ENCODE measurements around the gene ABCG1. TPM values are rescaled to one million over a fixed set of nuclear protein-coding genes. Genes with fewer than 3 reads are reported as not detected.

Gene ABCG1
- polyA plus RNA-seq, 3 donors, result 3.4 to 11.2 (median 10.9) TPM

- no peak overlapping the region for H3K27ac ChIP-seq (ENCODE audit: low read depth, low read length)
- WGBS, 3 donors, result 57 to 85% (median 62%) methylated on average over 17 of the region's 17 CpGs
These were observed 87.6 kb downstream of the ABCG1 start for GRCh38 chr21:42306366-42307035.

- H3K27ac ChIP-seq (ENCODE audit: low read depth, low read length), result no peak overlapping the region
- 56 to 76% (median 74%) methylated on average over 5 of the region's 5 CpGs for WGBS, 3 donors
These were observed 88.2 kb downstream of the ABCG1 start for GRCh38 chr21:42307106-42307505.

DNA sequence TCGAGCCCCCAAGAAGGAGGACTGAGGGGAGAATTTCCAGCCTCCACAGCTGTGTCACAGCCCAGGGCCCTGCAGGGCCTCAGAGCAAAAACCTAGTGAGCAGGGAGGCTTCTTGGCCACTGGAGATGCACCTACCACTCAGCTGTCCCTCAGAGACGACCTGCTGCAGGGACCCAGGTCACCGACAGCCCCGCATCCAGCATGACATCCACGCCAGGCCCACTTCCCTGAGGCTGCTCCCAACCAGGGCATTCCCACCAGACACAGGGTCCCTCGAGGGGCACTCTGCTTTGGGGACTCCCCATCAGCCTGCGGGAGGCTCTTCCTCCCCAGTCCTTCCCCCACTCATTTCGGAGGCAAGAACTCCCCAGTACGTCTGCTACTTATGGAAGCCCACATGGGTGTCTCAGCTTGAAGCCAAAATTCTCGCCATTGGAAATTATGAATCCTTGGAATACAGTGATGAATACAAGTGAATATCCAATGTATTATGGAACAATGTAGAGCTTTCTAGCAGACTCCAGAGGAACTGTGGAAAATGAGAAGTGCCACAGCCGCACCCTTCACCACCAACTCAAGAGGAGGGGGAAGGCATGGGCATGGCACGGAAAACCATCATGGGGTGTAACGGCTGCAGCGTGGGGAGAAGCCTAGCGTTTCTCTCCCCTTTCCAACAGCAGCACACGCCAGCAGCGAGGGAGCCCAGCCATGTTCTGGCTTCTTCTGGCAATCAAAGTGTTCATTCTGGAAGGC, 89.4 kb downstream of the ABCG1 start:
- H3K27ac ChIP-seq (ENCODE audit: low read depth, low read length), result no peak overlapping the region
- 68 to 89% (median 71%) methylated on average over 17 of the region's 17 CpGs for WGBS, 3 donors

DNA sequence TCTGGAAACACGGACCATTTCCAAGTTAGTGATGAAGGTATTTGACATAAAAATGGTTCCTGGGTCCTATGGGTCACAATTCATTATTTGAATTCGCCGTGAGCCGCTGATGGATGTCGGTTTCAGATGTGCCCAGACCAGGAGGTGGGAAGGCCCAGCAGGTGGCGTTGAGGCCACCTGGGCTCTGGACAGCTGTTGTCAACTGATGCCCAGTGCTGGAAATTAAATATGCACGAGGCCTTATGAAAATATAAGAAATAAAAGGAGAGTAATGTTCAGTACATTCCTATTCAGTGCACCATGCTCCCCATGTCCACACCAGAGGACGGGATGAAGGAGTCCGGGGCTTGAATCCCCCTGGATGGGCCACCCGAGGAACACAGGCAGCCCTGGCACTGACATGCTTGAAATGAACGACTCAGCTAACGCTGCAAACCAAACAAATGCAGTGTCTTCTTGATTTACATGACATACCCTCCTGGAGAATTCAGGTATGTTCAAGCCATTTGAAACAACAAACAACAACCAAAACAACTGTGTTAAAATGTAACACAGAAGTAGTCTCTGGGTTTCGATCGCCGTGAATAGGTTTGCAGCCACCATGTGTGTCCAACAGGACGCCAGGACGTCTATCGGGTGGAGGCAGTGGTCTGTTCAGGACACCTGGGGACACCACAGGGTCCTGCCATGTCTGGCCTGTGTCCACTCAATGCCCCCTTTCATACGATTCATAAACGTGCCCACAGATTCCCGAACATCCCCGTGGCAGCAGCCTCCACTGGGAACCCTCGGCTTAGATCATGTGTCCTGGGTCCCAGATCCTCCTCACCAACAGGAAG, 90.2 kb downstream of the ABCG1 start:
- H3K27ac ChIP-seq (ENCODE audit: low read depth, low read length), result no peak overlapping the region
- WGBS, 3 donors, result 46 to 55% (median 49%) methylated on average over 23 of the region's 23 CpGs

DNA sequence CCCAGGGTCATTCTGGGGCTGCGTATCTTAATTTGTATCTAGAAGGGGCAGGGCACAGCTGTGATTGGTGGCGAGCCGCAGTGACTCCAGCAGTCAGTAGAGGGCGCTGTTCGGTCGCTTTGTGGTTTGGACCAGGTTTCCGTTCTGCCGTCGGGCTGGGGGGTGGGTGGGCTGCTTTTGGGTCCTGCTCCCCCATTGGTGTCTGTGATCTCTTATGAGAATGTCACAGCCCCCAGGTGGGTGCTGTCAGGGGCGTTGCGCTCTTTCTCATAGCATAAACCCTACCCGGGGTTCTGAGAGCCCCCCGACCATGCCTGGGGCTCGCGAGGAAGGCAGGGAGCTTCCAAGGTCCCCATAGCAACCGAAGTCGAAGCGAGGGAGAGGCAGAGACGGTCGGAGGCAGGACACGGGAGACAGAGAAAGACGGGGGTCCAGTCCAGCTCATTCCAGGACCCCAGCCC, 90.8 kb downstream of the ABCG1 start:
- H3K27ac ChIP-seq (ENCODE audit: low read depth, low read length), result no peak overlapping the region
- 11 to 17% (median 11%) methylated on average over 22 of the region's 22 CpGs for WGBS, 3 donors

DNA sequence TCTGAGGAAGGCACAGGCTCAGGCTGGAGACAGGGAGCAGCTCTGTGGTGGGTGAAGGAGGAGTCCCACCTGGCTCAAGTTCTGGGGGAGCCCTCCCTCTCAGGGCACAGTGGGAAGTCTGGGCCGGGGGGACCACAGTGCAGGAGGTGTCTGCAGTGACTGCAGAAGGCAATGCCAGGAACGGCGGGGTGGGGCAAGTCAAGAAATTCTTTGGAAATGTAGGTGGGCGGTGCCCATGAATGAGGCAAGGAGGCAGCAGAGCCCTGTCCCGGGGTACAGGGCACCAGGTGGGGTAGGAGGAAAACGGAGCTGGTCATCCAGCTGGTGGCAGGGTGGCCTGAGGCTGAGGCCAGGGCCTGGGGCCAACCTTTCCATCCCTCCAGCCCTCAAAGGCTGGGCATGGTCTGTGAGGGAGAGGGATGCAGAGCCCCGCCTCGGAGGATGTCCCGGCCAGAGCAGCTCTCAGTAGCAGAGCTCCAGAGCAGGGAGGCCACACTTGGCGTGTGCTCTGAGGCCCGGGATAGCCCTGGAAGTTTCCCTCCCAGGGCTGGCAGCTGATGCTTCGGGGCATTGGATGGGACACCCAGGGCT, 91.6 kb downstream of the ABCG1 start:
- no peak overlapping the region for H3K27ac ChIP-seq (ENCODE audit: low read depth, low read length)
- 65 to 86% (median 77%) methylated on average over 12 of the region's 12 CpGs for WGBS, 3 donors

DNA sequence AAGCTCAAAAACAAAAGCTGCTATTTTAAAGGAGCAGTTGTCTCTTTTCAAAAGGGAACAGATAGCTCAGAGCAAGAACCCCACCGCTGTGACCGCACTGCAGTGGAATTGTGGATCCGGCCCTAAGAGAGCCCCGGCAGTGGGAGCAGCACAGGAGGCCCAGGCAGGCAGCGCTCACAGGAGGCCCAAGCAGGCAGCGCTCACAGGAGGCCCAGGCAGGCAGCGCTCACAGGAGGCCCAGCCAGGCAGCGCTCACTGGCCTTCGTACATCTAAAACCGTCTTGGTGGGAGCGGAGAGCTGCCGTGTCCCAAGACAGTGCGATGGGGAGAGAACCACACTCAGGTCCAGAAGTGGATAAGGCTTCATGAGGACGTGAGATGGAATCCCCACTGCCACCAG, 92.2 kb downstream of the ABCG1 start:
- H3K27ac ChIP-seq (ENCODE audit: low read depth, low read length), result no peak overlapping the region
- 90 to 92% (median 91%) methylated on average over 14 of the region's 14 CpGs for WGBS, 3 donors

DNA sequence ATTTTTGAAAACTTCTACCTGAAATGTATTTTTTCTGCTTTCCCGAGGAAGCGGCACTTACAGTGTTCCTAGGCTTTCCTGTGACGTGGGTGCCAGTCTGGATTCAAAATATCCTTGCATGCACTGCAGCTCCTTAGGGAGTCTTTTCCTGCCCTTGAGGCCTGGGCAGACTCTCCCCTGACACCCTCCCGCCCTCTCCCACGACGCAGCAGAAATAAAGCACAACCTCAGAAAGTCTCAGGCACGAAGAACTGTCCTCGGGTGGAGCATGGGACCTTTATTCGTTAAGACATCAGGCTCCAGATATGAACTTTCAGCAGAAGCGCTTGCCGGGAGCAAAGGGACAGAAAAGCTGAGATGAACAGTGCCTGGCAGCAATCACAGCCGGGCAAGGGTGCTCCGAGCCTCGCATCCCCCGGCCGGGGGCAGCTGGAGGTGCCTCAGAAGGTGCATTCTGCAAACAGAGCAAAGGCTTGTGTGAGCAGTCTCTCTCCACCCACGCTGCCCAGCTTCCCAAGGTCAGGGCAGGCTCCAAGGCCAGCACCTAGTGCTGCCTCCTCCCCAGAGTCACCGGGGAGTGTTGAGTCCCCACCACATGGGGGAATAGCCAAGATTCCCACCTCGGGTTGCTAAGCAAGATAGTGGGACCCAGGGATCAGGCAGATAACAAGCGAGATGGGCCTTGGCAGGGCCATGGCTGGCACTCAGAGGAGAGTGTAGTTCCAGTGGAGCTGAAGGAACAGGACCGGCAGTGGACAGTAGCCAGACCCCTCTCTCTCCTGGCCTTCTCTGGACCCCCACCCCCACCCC, 93.1 kb downstream of the ABCG1 start:
- H3K27ac ChIP-seq (ENCODE audit: low read depth, low read length), result no peak overlapping the region
- 47 to 86% (median 84%) methylated on average over 21 of the region's 21 CpGs for WGBS, 3 donors

DNA sequence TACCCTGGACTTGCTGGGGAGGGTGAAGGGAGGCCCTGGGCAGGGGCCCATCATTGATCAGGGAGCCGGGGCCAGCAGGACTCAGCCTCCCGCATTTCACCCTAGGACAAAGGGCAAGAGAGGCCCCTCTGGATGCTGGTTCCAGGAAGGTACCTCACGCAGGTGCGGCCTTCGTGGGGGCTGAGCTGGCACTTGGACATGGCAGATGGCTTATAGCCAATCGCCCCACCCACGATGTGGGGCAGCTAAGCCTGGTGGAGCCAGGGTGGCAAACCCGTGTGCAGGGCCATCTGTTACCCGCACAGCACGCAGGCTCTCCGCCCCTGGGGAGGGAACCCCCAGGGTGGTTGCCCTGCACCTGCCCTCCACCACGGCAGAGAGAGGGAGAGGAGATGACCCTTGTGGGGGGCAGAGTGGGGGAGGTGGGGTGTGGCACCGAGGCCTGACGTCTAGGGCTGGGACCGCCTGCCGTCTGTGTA, 93.7 kb downstream of the ABCG1 start:
- no peak overlapping the region for H3K27ac ChIP-seq (ENCODE audit: low read depth, low read length)
- 78 to 89% (median 78%) methylated on average over 16 of the region's 16 CpGs for WGBS, 3 donors

- H3K27ac ChIP-seq (ENCODE audit: low read depth, low read length), result no peak overlapping the region
These were observed 94.6 kb downstream of the ABCG1 start for GRCh38 chr21:42313501-42313969.

DNA sequence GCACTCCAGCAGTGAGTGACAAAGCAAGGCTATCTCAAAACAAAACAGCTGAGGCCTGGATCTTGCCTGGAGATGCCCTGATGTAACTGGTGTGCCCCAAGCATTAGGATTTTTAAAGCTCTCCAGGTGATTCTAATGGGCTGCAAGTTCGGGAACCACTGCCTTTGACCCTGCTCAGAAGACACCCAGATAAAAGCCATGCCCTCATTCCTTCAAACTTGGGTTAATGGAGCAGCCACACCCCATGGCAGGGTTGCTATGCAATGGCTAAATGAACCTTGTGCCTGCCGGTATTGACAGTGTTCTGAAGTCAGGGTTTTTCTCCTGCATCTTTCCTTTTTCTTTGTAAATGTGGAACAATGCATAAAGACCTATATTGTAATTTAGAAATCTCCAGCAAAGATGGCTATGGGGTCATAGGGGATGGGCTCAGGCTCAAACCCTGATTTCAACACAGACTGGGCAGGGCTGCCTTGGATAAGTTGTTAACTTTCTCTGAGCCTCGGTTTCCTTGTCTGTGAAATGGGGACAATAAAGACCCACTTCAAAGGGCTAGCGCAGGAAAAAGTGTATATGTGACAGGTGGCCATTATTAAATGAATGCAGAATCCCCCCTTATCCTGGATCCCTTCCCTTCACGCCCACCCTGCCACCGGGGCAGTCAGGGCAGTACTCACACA, 95.8 kb downstream of the ABCG1 start:
- no peak overlapping the region for H3K27ac ChIP-seq (ENCODE audit: low read depth, low read length)
- 80 to 89% (median 82%) methylated on average over 6 of the region's 6 CpGs for WGBS, 3 donors

More at GRCh38 chr21:42313501-42313969, 94.6 kb downstream of the ABCG1 start:
- 36 to 56% (median 40%) methylated on average over 13 of the region's 13 CpGs for WGBS, 3 donors

DNA sequence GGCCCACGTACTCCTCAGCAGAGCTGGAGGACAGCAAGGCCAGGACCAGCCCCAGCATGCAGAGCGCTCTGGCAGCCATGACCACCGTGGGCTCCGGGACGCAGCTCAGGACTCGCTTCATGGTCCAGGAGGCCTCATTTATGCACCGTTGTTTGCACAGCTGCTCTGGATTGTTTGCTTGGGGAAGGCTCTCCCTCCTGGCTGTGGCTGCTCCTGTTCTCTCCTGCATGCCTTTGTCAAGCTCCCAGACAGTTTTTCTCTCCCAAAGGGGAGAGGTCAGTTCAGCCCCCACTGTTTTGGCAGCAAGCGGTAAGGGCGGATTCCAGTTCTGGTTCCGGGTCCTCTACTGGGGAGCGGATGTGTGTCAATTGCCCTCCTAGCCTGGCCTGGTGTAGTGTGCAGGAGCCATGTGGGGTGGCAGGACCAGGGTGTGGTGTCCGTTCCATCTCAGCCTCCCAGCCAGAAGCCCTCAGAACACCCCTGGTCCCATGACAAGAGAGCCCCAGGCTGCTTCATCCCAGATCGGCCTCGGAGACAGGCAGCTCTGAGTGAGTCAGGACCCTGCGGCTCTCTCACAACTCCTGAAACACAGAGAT, 96.5 kb downstream of the ABCG1 start, which contains the start of gene TFF3:
TSS of gene TFF3 (minus strand) at position 114 of the 596 bp plus-strand sequence. CDS start at position 79, 35 bp downstream.
- H3K27ac ChIP-seq (ENCODE audit: low read depth, low read length), result no peak within 1 kb of the TSS
- WGBS, 3 donors, result 46 to 82% (median 74%) methylated on average over 15 of the region's 15 CpGs

- no peak overlapping the region for H3K27ac ChIP-seq (ENCODE audit: low read depth, low read length)
- 84 to 95% (median 90%) methylated on average over 16 of the region's 16 CpGs for WGBS, 3 donors
These were observed 98.0 kb downstream of the ABCG1 start for GRCh38 chr21:42316891-42317290.

DNA sequence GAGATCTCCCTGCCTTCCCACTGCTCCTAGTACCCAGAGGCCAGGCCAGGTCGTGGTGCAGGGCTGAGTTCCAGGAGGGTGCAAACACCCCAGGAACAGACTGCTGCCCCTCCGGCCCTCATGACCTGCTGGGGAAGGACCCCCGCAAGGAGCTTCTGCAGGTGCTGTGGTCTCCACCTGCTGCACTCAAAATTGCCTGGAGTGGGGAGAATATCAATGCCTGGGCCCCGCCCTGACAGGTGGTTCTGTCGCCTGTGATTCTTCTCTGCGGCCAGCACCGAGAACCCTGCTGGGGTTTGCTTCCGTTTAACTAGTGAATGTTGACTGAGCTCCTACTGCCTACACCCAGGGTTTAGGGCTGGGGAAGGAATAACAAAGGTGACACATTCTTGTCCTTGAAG, 98.4 kb downstream of the ABCG1 start:
- H3K27ac ChIP-seq (ENCODE audit: low read depth, low read length), result no peak overlapping the region
- 79 to 85% (median 82%) methylated on average over 8 of the region's 8 CpGs for WGBS, 3 donors

GRCh38 chr21:42317826-42318746, 99.1 kb downstream of the ABCG1 start:
- H3K27ac ChIP-seq (ENCODE audit: low read depth, low read length), result no peak overlapping the region
- WGBS, 3 donors, result 84 to 87% (median 84%) methylated on average over 20 of the region's 20 CpGs

GRCh38 chr21:42319376-42319775, 100.4 kb downstream of the ABCG1 start:
- no peak overlapping the region for H3K27ac ChIP-seq (ENCODE audit: low read depth, low read length)
- 41 to 80% (median 44%) methylated on average over 10 of the region's 10 CpGs for WGBS, 3 donors
